ENCODE measurements around the gene HMSD. TPM values are rescaled to one million over a fixed set of nuclear protein-coding genes. Genes with fewer than 3 reads are reported as not detected.

The HMSD gene
- total RNA-seq: 0.56 and 1.3 TPM in 2 replicates

DNA sequence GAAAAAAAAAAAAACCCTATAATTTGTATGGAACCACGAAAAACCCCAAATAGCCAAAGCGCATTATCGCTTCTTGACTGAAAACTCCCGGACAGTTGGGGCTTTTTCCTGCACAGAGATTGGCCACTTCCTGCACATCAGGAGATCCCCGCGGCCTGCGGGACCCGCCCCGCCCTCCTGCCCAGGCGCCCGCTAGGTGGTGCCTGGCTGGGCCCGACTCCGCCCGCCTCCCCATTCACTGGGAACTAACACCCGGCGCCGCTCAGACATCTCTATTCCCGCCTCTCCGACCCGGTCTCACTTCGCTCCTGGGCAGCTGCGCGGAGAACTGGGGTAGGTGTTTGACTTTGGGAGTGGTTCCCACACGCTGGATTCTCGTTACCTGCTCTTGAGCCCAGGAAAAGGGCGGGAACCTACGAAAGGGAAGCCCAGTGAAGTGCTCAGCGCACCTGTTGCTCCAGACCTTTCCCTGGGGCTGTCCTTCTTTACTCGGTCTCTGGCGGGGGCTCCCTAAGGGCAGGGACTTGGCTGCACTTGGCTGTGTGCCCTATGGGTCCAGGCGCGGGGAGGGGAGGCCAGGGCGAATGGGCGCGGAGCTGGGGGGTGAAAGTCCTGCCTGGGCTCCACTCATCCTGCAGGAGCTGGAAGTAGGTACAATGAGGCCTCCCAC is at the start of gene HMSD:
HMSD (plus strand) TSS at position 234 of the 670 bp plus-strand sequence. CDS start 4,155 bp downstream, outside the sequence.

GRCh38 chr18:63907664-63908063 is 41.4 kb upstream of the HMSD start, which contains the start of gene SERPINB10:
Gene SERPINB10 (plus strand): TSS chr18:63907958. CDS start chr18:63915511, 7,553 bp downstream.

GRCh38 chr18:63969942-63970808 is 21.1 kb downstream of the HMSD start, which contains the start of gene SERPINB8:
Gene SERPINB8 (plus strand): TSS chr18:63970081. CDS start chr18:63978309, 8,228 bp downstream.

Other genes starting within 250 kb of the HMSD start
- gene SERPINB11, start 246.3 kb upstream of the HMSD start, total RNA-seq: 0.05 and 0.35 TPM in 2 replicates
- gene SERPINB7, start 173.9 kb upstream of the HMSD start, total RNA-seq: 59.1 and 63.3 TPM in 2 replicates
- gene SERPINB2, start 61.6 kb upstream of the HMSD start, total RNA-seq: 205 and 218 TPM in 2 replicates
- 0.23 and 0.28 TPM in 2 replicates for gene SERPINB10, start 41.3 kb upstream of the HMSD start, total RNA-seq
- 15.0 and 17.1 TPM in 2 replicates for gene SERPINB8, start 20.8 kb downstream of the HMSD start, total RNA-seq
- gene LINC00305, start 199.8 kb downstream of the HMSD start, total RNA-seq: not detected in 2 replicates